ENCODE data around the gene SLC15A3.

Gene SLC15A3

DNA sequence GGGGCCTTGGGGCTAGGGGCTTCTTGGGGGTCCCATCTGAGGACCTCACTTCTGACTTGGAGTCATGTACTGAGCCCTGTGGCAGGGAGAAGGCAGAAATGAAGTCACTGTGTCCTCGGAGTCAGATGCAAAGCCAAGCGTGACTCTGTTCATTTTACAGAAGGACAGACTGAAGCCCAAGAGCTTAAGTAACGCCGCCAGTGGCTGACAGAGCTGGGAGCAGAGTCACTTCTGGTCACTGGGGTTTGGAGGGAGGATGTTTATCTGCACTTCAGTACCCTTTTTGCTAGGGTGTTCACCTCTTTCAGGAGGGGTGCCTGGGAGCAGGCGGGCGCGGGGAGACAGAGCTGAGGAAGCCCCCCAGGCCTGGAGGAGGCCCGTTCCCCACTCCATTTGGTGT is 30.2 kb upstream of the SLC15A3 start:
- H3K27ac ChIP-seq: no peak overlapping the region
- no peaks in the 10 kb centered on the region for H3K27me3 ChIP-seq (replicated peaks)
- no peak for DNase-seq
- in situ Hi-C loops (cut with HindIII; ENCODE audit: low pct_ligation_motif_present, low sequenced_read_pairs): no loop called here
- H3K4me3 ChIP-seq (ENCODE audit: low read depth, low read length): no peak overlapping the region
- TF ChIP-seq, protein P1, sequence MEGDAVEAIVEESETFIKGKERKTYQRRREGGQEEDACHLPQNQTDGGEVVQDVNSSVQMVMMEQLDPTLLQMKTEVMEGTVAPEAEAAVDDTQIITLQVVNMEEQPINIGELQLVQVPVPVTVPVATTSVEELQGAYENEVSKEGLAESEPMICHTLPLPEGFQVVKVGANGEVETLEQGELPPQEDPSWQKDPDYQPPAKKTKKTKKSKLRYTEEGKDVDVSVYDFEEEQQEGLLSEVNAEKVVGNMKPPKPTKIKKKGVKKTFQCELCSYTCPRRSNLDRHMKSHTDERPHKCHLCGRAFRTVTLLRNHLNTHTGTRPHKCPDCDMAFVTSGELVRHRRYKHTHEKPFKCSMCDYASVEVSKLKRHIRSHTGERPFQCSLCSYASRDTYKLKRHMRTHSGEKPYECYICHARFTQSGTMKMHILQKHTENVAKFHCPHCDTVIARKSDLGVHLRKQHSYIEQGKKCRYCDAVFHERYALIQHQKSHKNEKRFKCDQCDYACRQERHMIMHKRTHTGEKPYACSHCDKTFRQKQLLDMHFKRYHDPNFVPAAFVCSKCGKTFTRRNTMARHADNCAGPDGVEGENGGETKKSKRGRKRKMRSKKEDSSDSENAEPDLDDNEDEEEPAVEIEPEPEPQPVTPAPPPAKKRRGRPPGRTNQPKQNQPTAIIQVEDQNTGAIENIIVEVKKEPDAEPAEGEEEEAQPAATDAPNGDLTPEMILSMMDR (IDR thresholded peaks at IDR 0.05; ENCODE audit: low read depth, low read length, missing control alignments): no peak
- no peaks in the 10 kb centered on the region for H3K36me3 ChIP-seq (replicated peaks)

DNA sequence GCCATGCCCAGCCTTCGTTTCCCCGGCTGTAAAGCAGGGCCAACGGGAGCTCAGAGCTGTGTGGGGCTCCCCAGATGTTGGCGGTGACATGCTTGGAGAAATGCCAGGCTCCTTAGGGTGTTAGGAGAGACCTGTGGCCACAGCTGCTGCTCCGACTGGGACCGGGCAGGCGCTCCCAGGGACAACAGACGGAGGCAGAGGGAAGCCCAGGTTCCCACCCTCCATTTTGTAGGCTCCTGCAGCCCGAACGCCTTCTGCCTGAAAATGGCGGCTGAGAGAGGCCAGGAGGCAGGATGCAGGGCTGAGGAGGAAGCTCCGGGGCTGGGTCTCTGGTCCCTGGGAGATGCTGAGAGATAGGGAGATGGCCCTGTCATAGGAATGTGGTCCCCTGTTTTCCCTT is 29.5 kb upstream of the SLC15A3 start:
- no peaks in the 10 kb centered on the region for H3K36me3 ChIP-seq (replicated peaks)
- no peak overlapping the region for H3K27ac ChIP-seq
- H3K27me3 ChIP-seq (replicated peaks): no peaks in the 10 kb centered on the region
- TF ChIP-seq, protein P1 (IDR thresholded peaks at IDR 0.05; ENCODE audit: low read depth, low read length, missing control alignments): no peak
- no peak for DNase-seq
- no peak overlapping the region for H3K4me3 ChIP-seq (ENCODE audit: low read depth, low read length)
- in situ Hi-C loops (cut with HindIII; ENCODE audit: low pct_ligation_motif_present, low sequenced_read_pairs): no loop called here

DNA sequence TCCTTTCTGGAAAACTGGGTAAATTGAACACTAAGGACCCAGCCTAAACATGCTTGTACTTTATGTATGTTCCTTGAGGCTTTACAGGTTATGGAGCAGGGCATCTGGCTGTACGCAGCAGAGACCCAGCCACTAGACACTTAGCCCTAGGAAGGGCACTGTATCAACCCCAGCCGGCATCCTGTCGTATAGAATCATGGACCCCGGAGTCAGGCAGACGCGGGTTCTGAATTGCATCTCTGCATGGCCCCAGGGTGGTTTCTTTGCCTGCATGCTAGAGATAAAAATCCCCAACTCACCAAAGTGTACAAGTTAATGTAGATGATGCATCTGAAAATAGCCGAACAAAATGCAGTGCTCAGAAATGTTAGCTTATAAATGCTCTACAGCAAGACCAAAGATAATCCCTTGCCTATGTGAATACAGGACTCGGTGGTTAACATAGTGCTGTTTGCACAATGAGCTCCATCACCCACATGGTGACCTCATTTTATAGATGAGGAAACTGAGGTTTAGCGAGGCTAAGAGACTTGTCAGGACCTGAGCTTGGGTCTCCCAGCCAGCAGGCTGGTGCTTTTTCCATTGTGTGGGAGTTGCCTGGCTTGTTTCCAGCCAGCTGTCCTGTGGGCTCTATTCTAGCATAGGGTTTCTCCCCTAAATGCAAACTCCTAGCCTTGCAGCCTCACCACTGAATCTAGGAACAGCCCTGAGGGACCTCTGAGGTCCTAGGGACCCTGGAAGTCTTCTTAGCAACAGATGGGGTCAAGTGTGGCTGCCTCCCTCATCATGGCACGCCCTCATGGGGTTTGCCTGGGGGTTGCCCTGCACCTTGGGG is 26.8 kb upstream of the SLC15A3 start:
- Histone ChIP-seq H3K27me3 (replicated peaks) (no peaks in the 10 kb centered on the region), H3K4me3 (ENCODE audit: low read depth, low read length) (no peak overlapping the region), H3K27ac (no peak overlapping the region), H3K36me3 (replicated peaks) (no peaks in the 10 kb centered on the region)
- DNase-seq: no peak
- in situ Hi-C loops (cut with HindIII; ENCODE audit: low pct_ligation_motif_present, low sequenced_read_pairs): no loop called here
- TF ChIP-seq, protein P1 (IDR thresholded peaks at IDR 0.05; ENCODE audit: low read depth, low read length, missing control alignments): no peak

DNA sequence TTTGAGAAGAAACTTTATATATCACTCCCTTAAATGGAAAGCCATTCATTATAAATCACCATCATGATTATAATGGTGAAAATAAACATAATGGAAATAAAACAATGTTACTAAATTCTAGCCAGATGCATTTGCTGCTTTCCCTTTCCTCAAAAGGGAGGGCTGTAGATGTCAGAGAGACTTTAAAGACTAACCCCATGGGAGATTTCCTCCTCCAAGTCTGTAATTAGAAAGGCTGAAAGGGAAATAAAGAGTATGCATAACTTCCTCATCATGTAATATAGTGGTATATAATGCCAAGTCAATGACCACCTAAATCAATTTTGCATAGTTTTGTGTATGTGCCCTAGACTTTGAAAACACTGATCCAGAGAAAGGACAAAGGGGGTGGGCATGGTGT is 25.9 kb upstream of the SLC15A3 start:
- in situ Hi-C loops (cut with HindIII; ENCODE audit: low pct_ligation_motif_present, low sequenced_read_pairs): no loop called here
- no peak for DNase-seq
- no peaks in the 10 kb centered on the region for H3K27me3 ChIP-seq (replicated peaks)
- TF ChIP-seq, protein P1 (IDR thresholded peaks at IDR 0.05; ENCODE audit: low read depth, low read length, missing control alignments): no peak
- H3K36me3 ChIP-seq (replicated peaks): no peaks in the 10 kb centered on the region
- no peak overlapping the region for H3K27ac ChIP-seq
- H3K4me3 ChIP-seq (ENCODE audit: low read depth, low read length): no peak overlapping the region

DNA sequence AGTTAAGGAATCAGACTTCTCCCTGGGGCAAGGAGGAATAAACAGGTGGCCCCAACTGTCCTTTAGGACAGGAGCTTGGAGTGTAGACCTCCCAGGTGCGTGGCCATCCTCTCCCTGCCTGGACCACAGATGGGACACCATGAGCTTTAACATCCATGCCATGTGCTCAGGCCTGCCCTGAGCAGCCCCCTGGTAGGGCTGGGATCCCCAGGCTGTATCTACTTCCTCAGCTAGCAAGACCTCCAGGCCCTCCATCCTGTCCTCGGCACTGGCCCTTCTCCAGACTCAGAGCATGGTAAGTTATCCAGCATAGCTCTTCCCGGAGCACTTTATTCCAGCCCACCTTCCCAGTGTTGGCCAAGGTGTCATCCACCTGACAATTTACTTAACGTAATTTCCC is 25.2 kb upstream of the SLC15A3 start:
- in situ Hi-C loops (cut with HindIII; ENCODE audit: low pct_ligation_motif_present, low sequenced_read_pairs): no loop called here
- no peak overlapping the region for H3K27ac ChIP-seq

More for the DNA sequence above, 25.2 kb upstream of the SLC15A3 start:
- no peak overlapping the region for H3K4me3 ChIP-seq (ENCODE audit: low read depth, low read length)
- TF ChIP-seq, protein P1 (IDR thresholded peaks at IDR 0.05; ENCODE audit: low read depth, low read length, missing control alignments): no peak
- H3K27me3 ChIP-seq (replicated peaks): no peaks in the 10 kb centered on the region
- DNase-seq: no peak
- H3K36me3 ChIP-seq (replicated peaks): no peaks in the 10 kb centered on the region

All from brain microvascular endothelial cell (primary cell).